NCI-H345 treated with DMSO at 0.1 percent for 48 hours (cell line): ENCODE data around the gene RPP40.

Experiments used
- DNase-seq: peaks from one replicate; lab custom pipeline; 2025; ENCODE audit not compliant: unreplicated experiment; lab: John Stamatoyannopoulos, UW

The RPP40 gene

DNA sequence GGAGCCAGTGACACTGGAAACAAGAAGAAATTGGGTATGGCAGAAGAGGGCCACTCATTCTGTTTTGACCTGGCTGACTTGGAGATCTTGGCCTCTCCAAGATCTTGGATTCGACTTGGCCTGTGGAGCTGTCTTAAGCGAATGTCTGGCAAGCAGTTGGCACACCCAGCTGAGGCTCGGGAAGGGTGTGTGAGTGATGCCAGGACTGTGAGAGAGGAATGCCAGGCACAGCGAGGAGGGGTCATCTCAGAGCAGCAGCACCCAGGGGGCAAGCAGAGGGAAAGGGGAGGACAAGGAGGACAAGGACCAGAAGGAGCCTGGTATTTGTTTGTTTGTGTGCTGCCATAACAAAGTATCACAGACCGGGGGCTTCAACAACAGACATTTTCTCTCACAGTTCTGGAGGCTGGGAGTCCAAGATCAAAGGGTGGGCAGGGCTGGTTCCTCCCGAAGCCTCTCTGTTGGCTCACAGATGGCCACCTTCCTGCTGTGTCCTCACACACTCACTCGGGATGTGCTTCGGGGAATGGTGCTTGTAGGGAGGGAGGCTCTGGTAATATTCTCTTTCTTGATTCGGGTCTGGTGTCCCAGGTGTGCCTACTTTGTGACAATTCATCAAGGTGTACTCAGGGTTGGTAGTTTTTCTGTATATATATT lies 33.0 kb downstream of the RPP40 start:
- no peak for DNase-seq

DNA sequence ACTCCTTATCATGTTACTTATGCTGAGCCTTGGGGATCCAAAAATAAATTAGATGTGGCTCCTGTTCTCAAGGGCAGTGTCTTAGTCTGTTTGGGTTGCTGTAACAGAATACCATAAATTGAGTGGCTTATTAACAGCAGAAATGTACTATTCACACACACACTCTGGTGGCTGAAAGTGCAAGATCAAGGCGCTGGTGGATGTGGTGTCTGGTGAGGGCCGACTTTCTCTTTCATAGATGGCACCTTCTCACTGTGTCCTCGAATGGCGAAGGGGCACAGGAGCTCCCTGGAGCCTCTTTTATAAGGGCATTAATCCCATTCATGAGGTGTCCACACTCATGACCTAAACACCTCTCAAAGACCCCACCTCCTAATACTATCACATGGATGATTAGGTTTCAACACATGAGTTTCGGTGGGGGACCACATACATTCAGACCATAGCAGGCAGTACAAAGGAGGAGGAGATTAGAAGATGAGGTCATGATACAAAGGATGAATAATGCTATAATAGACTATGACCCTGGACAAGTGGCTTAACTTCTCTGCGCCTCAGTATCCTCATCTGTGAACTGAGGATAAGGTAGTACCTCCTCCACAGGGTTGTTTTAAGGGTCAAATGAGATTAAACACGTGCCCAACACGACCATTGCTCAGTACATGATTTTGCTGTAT lies 34.1 kb downstream of the RPP40 start:
- no peak for DNase-seq

DNA sequence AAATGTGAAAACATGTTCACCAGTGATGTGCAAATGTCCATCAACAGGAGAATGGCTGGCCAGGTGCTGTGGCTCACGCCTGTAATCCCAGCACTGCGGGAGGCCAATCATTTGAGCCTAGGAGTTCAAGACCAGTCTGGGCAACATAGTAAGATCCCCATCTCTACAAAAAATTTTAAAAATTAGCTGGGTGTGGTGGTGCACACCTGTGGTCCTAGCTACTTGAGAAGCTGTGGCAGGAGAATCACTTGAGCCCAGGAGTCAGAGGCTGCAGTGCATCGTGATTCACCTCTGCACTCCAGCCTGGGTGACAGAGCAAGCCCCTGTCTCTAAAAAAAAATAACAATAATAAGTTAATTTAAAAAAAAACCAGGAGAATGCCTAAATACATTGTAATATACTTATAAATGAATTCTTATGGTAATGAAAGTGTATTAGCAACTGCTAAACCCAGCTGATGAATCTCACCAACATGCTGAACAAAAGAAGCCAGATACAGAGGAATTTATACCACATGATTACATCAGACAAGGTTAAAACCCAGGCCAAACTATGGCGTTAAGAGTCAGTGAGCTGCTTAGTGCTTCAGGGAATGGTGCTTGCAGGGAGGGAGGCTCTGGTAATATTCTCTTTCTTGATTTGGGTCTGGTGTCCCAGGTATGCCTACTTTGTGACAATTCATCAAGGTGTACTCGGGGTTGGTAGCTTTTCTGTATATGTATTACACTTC lies 36.4 kb downstream of the RPP40 start:
- no peak for DNase-seq

DNA sequence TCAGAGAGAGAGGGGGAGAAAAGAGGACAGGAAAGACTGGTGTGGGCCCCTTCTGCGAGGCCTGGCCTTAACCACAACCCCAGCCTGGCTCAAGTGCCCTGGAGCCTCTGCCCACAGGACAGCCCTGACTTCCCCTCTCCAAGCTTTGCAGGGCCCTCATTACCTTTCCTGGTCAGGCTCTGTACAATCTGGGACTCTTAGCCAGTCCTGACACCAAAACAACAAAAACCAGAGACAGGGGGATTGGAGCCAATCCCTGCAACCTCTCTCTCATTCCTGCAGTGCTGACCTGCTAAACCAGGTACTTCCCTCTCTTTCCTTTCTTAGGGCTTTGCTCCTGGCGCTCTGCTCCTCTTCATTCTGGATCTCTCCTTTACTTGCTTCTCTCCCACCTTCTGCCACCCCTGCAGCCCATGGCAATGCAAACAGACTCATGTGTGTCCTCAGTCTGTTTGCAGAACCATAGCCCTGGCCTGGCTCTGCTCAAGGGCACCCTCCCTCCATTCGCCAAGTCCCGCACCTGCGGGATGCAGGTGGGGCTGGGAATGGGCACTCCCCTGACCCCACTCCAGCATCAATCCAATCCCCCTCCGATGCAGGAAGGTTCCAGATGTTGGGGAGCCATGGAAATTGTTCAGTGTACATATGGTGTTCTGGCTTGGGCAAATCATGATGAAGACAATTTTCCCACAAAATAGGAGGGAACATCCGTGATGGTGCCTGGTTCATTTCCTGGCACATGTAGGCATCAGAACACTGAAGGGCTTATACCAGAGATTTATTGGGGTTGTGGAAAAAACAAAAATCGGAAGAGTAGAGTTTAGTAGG lies 38.1 kb downstream of the RPP40 start:
- no peak for DNase-seq

DNA sequence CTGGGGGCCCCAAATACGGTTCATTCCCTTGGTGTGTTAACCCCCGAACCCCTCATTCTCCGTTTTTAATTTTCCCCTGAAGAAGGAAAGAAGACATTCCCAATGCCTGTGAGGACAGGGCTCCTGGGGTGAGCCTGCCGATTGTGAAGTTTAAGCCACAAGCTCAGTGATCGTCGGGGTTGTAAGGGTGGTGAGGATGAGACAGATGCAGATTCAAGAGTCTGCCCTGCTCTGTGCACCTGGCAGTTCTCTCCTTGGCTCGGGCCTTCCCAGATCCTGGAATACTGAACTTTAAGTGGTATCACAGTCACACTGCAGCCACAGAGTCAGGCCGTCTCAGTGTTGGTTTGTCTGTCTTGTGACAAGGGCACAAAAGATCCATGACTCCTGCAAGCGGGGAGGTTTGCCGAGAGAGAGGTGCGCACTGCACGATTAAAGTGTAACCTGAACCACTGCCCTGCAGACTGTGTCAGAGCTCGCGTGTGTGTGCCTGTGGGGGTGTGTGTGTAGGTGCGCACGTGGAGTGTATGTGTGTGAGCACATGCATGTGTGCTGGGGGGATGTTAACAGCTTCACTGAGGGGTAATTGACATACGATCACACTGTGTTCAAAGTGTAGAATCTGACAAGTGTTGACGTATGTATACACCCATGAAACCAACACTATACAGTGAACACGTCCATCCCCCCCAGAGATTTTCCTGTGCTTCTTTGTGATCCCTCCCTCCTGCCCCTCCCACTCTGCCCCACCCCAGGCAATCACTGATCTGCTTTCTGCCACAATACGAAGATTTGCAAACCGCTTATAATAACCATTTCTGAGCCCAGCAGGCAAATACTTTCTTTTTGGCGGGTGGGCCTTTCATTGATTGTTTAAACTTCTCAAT lies 38.9 kb downstream of the RPP40 start:
- DNase-seq: no peak

DNA sequence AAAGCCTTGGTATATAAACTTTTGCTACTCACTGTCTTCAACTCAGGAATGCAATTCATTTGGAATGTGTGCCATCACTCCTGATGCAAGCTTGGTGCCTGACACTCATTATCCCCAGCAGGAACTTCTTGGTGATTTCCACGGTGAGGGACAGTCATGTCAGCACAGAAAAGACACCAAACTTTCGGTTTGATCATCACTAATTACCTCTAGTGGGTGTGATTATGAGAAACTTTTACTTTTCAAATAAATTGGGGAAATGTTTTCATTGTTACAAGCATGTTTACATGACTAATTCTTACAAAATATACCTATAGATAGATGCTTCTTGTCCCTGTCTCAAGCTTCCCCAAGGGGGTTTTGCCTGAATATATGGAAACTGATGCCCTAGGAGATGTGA lies 40.9 kb downstream of the RPP40 start:
- DNase-seq: no peak

DNA sequence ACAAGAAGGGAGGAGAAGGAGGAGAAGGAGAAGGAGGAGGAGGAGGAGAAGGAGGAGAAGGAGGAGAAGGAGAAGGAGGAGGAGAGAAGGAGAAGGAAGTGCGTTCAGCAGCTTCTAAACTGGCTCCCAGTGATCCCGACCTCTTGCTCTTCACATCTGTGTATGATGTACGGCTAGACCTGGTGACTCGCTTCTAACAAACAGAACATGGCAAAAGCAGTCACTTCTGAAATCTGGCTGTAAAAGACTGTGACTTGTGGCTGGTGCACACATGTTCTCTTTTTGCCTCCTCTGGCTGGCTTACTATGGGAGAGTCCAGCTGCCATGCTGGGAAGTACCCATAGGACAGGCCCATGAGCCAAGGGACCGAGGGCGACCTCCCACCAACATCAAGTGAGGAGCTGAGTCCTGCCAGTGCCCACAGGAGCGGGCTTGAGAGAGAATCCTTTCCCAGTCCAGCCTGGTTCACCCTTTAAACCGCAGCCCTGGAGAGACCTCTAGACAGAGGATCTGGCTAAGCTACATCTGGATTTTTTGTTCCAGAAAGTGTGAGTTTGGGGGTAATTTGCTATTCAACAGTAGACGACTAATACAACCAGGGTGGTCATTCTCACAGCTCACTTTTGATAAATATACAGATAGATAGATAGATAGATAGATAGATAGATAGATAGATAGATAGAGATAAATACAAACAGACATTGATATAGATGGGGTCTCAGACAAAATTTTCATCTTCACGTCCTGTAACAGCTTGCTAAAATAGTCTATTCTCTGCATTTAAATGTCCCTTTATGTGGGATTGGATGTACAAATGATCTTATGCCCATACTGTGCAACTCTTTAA lies 42.3 kb downstream of the RPP40 start:
- DNase-seq: no peak

DNA sequence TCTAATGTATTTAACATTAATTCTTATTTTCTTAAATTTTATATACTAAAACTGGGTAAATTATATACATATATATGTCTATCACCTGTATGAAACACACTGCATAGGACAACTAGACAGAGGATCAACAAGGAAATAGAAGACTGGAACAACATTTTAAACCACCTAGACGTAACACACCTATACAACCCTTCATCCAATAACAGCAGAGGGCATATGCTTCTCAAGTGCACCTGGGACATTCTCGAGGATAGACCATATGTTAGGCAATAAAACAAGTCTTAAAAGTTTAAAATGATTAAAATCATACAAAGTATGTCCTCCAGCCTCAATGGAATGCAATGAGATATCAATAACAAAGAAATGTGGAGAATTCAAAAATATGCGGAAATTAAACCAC lies 45.2 kb downstream of the RPP40 start:
- no peak for DNase-seq

DNA sequence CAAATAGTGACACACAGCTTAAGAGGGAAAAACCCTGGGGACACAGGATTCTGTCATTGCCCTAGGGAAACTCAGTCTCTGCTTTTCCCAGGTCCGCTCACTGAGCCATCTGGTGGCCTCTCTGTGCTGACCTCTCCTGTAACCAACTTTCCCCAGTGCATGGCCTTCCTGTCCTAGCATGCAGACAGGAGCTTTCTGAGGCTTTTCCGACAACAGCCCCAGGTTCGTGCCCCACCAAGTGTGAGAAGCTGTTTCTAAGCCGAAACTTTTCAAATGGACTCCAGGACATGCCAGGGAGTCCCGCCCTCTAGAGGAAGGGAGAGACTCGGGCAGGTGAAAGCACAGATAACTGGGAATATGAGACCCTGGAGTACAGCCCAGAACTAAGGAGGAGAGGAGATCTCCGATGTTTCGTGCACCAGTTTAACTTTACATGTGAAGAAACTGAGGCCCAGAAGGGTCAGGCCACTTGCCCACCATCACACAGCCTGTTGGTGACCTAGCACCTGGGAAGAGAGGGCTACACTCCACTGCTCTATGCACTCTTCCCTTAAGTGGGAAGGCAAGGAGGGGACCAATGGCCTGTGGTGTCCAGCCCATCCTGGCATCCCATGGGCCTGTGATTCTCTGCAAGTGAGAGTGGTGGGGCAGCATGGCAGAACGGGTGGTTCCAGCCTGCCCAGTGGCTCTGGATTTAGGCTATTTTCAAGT lies 46.2 kb downstream of the RPP40 start:
- no peak for DNase-seq

DNA sequence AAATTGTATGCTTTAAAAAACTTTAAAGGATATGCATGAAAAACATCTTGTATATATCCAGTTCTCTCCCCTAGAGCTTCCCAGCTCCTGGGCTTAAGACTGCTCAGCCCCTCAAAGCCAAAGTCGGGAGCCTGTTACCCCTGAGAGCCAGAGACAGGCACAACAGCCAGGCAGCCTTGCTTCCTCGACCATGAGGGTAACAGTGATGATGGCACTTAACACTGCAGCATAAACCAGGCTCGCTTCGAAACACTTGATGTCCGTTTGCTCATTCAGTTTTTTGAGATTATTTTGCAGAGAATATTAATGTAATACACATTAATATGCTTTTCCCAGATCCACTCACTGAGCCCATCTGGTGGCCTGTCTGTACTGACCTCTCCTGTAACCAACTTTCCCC lies 47.2 kb downstream of the RPP40 start:
- DNase-seq: no peak

DNA sequence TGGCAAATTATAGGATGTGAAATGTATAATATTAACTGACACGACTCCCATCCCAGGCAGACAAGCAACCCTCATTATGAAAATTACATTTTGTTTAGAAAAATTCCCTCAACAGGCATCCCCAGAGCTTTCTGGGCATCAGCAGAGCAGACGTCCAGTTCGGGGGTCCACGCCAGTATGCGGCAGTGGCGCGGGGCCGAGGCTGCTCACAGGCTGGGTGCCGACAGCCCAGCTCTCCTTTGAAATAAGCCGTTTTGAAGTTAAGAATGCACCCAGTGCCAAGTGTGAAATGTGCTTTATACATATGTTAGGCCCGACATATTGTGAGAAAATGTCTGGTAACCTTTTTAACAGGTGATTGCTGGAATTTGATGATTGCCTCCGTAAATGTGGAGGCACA lies 50.4 kb downstream of the RPP40 start:
- DNase-seq: no peak

DNA sequence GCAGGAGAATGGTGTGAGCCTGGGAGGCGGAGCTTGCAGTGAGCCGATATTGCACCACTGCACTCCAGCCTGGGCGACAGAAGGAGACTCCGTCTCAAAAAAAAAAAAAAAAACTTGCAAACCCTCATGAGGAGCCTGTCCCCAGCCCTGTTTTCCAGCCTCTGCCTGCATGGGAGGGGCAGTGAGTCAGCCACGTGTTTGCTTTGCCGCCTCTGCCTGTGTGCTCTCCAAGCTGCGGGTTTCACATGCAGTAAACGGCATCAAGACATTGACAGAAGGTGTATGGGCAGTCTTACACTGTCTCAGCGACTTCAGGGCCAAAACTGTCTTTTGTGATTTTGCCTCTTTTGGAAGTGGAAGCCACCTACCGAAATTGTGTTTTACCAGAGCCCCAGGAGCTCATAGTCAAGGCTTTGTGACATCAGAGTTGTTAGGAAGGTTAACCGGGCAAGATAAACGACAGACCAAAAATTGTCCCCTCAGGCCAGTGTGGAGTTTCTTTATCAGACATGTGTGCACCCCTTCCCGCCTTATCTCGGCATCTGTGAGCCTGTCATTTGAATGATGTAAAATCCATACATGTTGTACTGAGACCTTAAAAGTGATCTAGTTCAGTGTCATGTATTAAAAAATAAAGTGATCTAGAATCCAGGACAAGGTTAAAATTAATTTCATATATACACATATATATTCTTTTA lies 52.9 kb downstream of the RPP40 start:
- no peak for DNase-seq

DNA sequence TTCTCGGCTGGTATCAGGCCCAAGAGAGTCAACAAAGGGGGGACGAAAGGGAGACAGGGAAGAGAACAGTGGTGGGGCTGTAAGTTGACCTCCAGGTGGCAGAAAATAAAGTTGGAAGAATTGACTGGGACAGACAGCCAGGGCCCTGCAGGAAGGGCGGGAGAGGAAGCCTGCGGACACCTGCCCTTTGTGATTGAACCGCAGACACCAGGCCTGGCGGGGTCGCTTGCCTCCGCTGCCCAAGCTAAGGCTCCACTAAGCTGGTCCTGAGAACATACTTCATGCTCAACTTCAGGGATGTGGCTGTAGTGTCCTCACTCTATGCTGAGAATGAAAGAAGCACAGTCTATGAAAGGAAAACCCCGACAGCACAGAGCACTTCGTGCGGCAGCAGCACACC lies 53.8 kb downstream of the RPP40 start:
- no peak for DNase-seq

DNA sequence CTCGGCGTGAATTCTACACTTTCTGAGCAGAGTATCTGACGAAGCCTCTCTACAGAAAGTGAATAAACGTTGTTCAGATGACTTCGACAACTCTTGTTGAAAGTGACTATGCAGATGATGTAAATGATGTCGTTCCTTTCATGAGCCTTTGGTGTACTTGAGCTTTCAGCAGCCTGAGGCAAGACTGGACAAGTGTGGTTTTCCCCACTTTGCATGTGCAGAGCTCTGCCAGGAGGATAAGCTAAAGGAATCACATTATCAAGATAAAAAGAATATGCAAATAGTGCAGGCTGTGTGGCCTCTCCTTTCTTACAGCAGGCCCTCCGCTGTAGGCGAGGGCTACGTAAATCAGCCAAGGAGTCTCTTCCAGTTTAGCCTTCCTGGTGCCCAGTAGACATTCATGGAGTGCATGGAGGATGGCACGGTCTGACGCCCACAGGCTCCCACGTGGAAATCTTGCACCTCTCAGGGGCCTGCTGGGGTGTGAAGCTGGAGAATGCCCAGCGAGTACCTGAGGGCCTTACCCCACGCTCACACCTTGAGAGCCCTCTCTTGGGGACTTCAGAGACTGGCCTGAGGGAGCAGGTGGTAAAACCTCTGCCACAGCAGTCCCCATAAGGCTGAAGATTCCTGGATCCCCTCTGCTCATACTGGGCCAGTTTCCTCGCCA lies 54.9 kb downstream of the RPP40 start:
- DNase-seq: no peak

DNA sequence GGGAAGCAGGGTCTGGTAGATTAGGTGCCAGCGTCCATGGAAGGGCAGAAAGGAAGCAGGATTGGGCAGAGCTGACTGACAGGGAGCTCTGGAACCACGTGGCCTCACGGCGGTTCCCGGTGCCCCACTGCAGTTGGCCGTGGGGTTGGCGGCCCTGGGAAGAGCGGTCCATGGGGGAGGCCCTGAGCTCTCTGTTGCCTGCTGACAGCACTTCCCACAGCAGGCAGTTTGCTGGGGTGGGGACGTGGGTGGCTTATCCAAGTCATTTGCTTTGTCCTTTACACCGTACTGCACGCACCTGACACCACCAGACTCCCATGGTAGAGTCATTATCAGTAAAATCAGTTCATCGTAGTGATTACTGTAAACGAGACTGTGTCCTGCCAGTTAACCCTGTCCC lies 56.1 kb downstream of the RPP40 start:
- DNase-seq: no peak

DNA sequence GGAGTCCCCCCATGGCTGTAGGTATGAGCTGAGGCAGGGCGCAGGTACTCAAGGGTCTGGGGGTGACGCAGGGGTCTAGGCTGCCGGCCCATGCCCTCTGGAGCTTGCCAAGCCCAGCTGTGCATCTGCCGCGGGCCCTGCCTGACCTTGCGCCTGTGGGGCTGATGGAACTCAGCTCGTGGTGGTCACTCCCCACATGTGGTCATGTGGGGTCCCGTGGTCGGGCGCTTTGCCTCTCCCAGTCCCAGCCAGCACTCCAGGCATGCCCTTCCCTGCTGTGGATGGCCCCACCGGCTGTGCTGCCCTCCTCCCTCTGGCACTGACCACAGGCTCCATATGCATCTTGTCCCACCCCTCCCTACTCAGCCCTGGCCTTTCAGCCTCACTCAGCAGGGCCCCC lies 57.3 kb downstream of the RPP40 start:
- no peak for DNase-seq
